IPS DF 6.9 (cell line): ENCODE data around the gene MASTL.

Source experiments
- DNase-seq: peaks from one replicate; pipeline ENCODE4 v3.0.0-alpha.2; 2013; ENCODE audit warnings: low read depth, low spot score
- H3K27ac ChIP-seq: one replicate; pipeline ENCODE4 v1.5.1; 2013; ENCODE audit warnings: low read length, control low read depth
- H3K27me3 ChIP-seq: 2 replicates; pipeline ENCODE4 v1.6.1; 2013; ENCODE audit warnings: mild to moderate bottlenecking, low read length; ENCODE audit not compliant: control insufficient read depth, insufficient read depth
- H3K36me3 ChIP-seq: 2 replicates; pipeline ENCODE4 v1.6.1; 2013; ENCODE audit warnings: low read length; ENCODE audit not compliant: control insufficient read depth, insufficient read depth
- H3K4me1 ChIP-seq: 2 replicates; pipeline ENCODE4 v1.6.1; 2013; ENCODE audit warnings: low read length; ENCODE audit not compliant: control insufficient read depth, insufficient read depth
- H3K4me3 ChIP-seq: 2 replicates; pipeline ENCODE4 v1.5.1; 2013; ENCODE audit warnings: mild to moderate bottlenecking, low read length
- H3K9me3 ChIP-seq: 2 replicates; pipeline ENCODE4 v1.6.1; 2013; ENCODE audit warnings: low read length, inconsistent platforms; ENCODE audit not compliant: control insufficient read depth, insufficient read depth
- WGBS: extraction: QIAGEN DNeasy Blood & Tissue Kit; methylation state at CpG from one replicate; pipeline ENCODE4 v1.1.7; 2013; ENCODE audit warnings: mixed read lengths, missing lambda C conversion rate; ENCODE audit not compliant: insufficient read length, insufficient coverage; 5-methylcytosine and 5-hydroxymethylcytosine counted together

Gene MASTL

DNA sequence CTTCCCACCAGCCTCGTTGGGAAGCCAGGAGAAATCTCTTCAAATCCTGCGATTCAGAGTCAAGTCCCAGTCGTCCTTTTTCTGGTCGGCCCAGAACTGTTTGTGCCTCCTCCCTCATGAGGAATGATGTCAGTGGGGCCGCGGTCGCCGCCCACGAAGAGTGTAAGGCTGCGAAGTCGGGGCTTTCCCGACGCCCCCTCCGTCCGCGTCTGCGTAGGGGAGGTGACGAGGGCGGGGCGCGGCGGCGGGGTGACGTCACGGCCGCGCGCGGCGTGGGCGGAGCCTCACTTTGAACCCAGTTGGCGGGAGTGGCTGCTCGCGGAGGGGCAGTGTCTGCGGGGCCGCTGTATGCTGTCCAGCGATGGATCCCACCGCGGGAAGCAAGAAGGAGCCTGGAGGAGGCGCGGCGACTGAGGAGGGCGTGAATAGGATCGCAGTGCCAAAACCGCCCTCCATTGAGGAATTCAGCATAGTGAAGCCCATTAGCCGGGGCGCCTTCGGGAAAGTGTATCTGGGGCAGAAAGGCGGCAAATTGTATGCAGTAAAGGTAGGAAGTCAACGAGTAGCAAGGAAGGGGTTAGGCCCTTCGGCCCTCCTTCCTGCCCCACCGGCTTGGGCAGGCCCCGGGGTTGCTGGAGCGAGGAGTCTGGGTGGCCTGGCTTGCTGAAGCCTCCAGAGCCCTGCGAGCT lies at the start of gene MASTL:
Gene MASTL (plus strand): TSS at position 287 of the 689 bp plus-strand sequence. CDS start 75 bp downstream, at position 362.
- H3K36me3 ChIP-seq: peaks cover 12% of the 10 kb centered on the region; the same call in 1 of the 2 replicates
- no peaks in the 10 kb centered on the region for H3K4me1 ChIP-seq
- H3K9me3 ChIP-seq: no peaks in the 10 kb centered on the region
- H3K27me3 ChIP-seq: no peaks in the 10 kb centered on the region
- DNase-seq: peak; percentile 68
- H3K27ac ChIP-seq: no peak within 1 kb of the TSS
- WGBS: no CpG with 5 or more reads among the region's 55 CpGs
- H3K4me3 ChIP-seq: peak within 1 kb of the TSS; percentile 58

DNA sequence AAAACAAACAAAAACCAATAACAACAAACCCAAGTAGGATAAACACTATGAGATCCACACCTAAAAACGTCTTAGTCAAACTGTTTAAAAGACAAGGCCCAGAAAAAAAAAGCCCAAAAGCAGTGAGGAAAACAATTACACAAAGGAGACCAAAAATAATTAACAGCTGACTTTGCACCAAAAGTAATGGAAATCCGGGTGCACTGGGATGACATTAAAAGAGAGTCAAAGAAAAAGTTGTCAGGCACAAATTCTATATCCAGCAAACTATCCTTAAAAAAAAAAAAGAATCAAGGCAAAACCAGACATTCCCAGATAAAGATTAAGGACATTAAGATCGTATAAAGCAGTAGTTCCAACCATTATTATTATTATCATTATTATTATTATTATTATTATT lies 47.0 kb upstream of the MASTL start:
- no peak for DNase-seq
- WGBS: no CpG with 5 or more reads among the region's 3 CpGs
- H3K36me3 ChIP-seq: peaks cover 10% of the 10 kb centered on the region; the same call in 1 of the 2 replicates

GRCh38 chr10:27134371-27134770 lies 20.8 kb upstream of the MASTL start:
- H3K4me3 ChIP-seq: no peak overlapping the region
- H3K9me3 ChIP-seq: no peaks in the 10 kb centered on the region
- no peak for DNase-seq
- no peaks in the 10 kb centered on the region for H3K4me1 ChIP-seq
- WGBS: no CpG with 5 or more reads among the region's 3 CpGs
- no peaks in the 10 kb centered on the region for H3K27me3 ChIP-seq
- peaks cover 4% of the 10 kb centered on the region; the same call in 1 of the 2 replicates for H3K36me3 ChIP-seq
- H3K27ac ChIP-seq: no peak overlapping the region

More for the DNA sequence above, 47.0 kb upstream of the MASTL start:
- H3K27me3 ChIP-seq: no peaks in the 10 kb centered on the region
- H3K27ac ChIP-seq: no peak overlapping the region
- H3K4me3 ChIP-seq: no peak overlapping the region
- H3K9me3 ChIP-seq: no peaks in the 10 kb centered on the region
- H3K4me1 ChIP-seq: no peaks in the 10 kb centered on the region

GRCh38 chr10:27138277-27138676 lies 16.9 kb upstream of the MASTL start:
- no peaks in the 10 kb centered on the region for H3K27me3 ChIP-seq
- no peaks in the 10 kb centered on the region for H3K9me3 ChIP-seq
- H3K36me3 ChIP-seq: peaks cover 4% of the 10 kb centered on the region; the same call in 1 of the 2 replicates
- WGBS: no CpG with 5 or more reads among the region's 3 CpGs
- no peak overlapping the region for H3K27ac ChIP-seq
- H3K4me1 ChIP-seq: no peaks in the 10 kb centered on the region
- H3K4me3 ChIP-seq: no peak overlapping the region
- DNase-seq: no peak

- DNase-seq: no peak
- H3K36me3 ChIP-seq: peaks cover 12% of the 10 kb centered on the region; the same call in 1 of the 2 replicates
These were observed 11.5 kb upstream of the MASTL start for GRCh38 chr10:27143686-27144085.

GRCh38 chr10:27145937-27146336 lies 9.2 kb upstream of the MASTL start:
- H3K27ac ChIP-seq: no peak overlapping the region
- no peaks in the 10 kb centered on the region for H3K4me1 ChIP-seq
- DNase-seq: no peak
- H3K4me3 ChIP-seq: no peak overlapping the region
- peaks cover 14% of the 10 kb centered on the region; the same call in 1 of the 2 replicates for H3K36me3 ChIP-seq
- H3K9me3 ChIP-seq: no peaks in the 10 kb centered on the region
- H3K27me3 ChIP-seq: no peaks in the 10 kb centered on the region

More at GRCh38 chr10:27143686-27144085, 11.5 kb upstream of the MASTL start:
- H3K27ac ChIP-seq: no peak overlapping the region
- H3K27me3 ChIP-seq: no peaks in the 10 kb centered on the region
- no peaks in the 10 kb centered on the region for H3K9me3 ChIP-seq
- WGBS: no CpG with 5 or more reads among the region's 1 CpG
- no peaks in the 10 kb centered on the region for H3K4me1 ChIP-seq
- H3K4me3 ChIP-seq: no peak overlapping the region

- peaks cover 14% of the 10 kb centered on the region; the same call in 1 of the 2 replicates for H3K36me3 ChIP-seq
- no peak overlapping the region for H3K4me3 ChIP-seq
- WGBS: no CpG with 5 or more reads among the region's 5 CpGs
- DNase-seq: no peak
- H3K4me1 ChIP-seq: no peaks in the 10 kb centered on the region
- no peaks in the 10 kb centered on the region for H3K27me3 ChIP-seq
- H3K9me3 ChIP-seq: no peaks in the 10 kb centered on the region
- no peak overlapping the region for H3K27ac ChIP-seq
These were observed 7.5 kb upstream of the MASTL start for GRCh38 chr10:27147701-27148100.

GRCh38 chr10:27150261-27150660 lies 4.9 kb upstream of the MASTL start:
- Histone ChIP-seq H3K27ac (no peak overlapping the region), H3K27me3 (no peaks in the 10 kb centered on the region), H3K4me3 (no peak overlapping the region), H3K4me1 (no peaks in the 10 kb centered on the region), H3K36me3 (peaks cover 14% of the 10 kb centered on the region; the same call in 1 of the 2 replicates), H3K9me3 (no peaks in the 10 kb centered on the region)
- WGBS: no CpG with 5 or more reads among the region's 1 CpG
- no peak for DNase-seq

DNA sequence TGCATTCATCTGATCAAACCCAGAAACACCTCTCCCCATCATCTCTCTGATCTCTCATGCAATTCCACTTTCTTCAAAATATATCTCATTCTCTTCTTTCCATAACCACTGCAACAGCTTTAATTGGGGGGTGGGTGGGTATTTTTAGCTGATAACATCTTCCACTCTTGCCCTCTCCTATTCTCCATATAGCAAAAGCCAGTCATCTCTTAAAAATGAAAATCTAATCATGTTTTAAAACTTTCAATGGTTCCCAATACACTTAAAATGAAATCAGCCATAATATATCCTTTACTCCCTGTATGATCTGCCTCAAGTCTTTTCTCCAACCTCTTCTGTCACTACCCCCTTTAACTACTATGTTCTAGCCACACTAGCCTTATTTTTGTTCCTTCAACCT lies 2.5 kb upstream of the MASTL start:
- no peak overlapping the region; the same call in 1 of the 2 replicates for H3K4me3 ChIP-seq
- DNase-seq: no peak
- no peaks in the 10 kb centered on the region for H3K9me3 ChIP-seq
- peaks cover 8% of the 10 kb centered on the region; the same call in 1 of the 2 replicates for H3K36me3 ChIP-seq
- no peaks in the 10 kb centered on the region for H3K4me1 ChIP-seq
- no peaks in the 10 kb centered on the region for H3K27me3 ChIP-seq
- no peak overlapping the region for H3K27ac ChIP-seq

GRCh38 chr10:27153329-27153728 lies 1.8 kb upstream of the MASTL start:
- WGBS: no CpG with 5 or more reads among the region's 6 CpGs
- DNase-seq: no peak
- Histone ChIP-seq H3K27ac (no peak overlapping the region), H3K9me3 (no peaks in the 10 kb centered on the region), H3K4me3 (peak overlapping the region; percentile 58; the same call in 1 of the 2 replicates), H3K4me1 (no peaks in the 10 kb centered on the region), H3K36me3 (peaks cover 4% of the 10 kb centered on the region; the same call in 1 of the 2 replicates), H3K27me3 (no peaks in the 10 kb centered on the region)

DNA sequence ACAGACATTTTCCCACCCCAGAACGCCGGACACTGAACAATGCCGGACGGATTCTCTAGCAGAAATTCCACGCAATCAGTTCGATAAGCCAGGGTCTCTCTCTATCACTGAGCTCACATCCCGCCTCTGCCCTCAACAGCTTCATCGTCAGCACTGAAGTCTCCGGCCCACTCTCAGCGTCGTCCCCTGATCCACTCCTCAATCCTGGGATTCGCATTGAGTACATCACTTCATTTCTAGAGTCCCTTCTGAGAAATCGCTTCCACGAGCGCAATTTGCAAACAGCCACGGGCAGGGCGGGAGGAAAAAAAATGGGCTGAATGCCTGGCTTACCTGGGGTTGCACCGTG lies 1.3 kb upstream of the MASTL start:
- H3K9me3 ChIP-seq: no peaks in the 10 kb centered on the region
- no peak for DNase-seq
- no CpG with 5 or more reads among the region's 18 CpGs for WGBS
- H3K27ac ChIP-seq: no peak overlapping the region
- H3K36me3 ChIP-seq: peaks cover 6% of the 10 kb centered on the region; the same call in 1 of the 2 replicates
- no peaks in the 10 kb centered on the region for H3K4me1 ChIP-seq
- no peaks in the 10 kb centered on the region for H3K27me3 ChIP-seq
- H3K4me3 ChIP-seq: peak overlapping the region; percentile 58
